Esophagus muscularis mucosa (tissue), 3 donors: ENCODE data around the gene DOCK2.

Source experiments
- POLR2A ChIP-seq: fragments of 450-650 bp; IDR thresholded peaks from one replicate; pipeline ENCODE4 v1.6.1; 2017; ENCODE audit warnings: antibody characterized with exemption, moderate library complexity, mild to moderate bottlenecking, low read depth
- POLR2AphosphoS5 ChIP-seq, 2 donors: sonication (generic); formaldehyde crosslinking; IDR thresholded peaks; one replicate each; pipeline ENCODE4 v1.6.1; 2017; ENCODE audit warnings: antibody characterized with exemption in 2 of 2
- TF ChIP-seq, protein P1 (sequence below), 3 experiments: fragments of 200-600 bp in 2 of 3; fragments of 450-650 bp in 1 of 3; sonication (generic) in 2 of 3; IDR thresholded peaks; one replicate each; pipeline ENCODE4 v1.5.1; 2017 to 2019; ENCODE audit warnings: antibody characterized with exemption in 3 of 3, mild to moderate bottlenecking in 2 of 3, moderate library complexity in 1 of 3

DNA sequence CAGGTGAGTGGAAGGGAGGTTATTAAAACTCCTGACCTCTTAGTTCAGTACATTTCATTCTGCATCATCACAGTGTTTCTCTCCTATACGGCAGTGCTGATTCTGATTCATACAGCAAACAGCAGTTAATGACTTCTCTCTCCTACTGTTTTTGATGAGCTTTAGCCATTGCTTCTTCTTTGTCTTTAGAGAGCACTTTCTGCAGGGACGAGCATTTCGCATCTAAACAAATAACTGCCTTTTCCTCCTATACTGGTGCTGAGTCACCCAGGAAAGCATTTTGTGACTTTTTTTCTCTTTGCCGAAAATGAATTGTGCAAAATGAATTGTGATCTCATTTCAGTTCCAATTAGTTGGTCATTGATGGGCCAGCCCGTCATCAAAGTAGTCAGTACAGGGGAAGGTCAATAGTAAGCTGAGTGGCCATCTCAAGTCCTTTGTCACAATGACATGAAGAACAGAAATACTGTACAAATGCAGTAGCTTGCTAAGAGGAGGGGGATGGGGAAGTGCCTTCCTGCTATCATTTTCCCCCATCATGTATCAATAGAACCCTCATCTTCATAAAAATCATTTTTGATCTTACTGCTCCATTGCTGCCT, 244.7 kb downstream of the DOCK2 start:
- TF ChIP-seq, protein P1, sequence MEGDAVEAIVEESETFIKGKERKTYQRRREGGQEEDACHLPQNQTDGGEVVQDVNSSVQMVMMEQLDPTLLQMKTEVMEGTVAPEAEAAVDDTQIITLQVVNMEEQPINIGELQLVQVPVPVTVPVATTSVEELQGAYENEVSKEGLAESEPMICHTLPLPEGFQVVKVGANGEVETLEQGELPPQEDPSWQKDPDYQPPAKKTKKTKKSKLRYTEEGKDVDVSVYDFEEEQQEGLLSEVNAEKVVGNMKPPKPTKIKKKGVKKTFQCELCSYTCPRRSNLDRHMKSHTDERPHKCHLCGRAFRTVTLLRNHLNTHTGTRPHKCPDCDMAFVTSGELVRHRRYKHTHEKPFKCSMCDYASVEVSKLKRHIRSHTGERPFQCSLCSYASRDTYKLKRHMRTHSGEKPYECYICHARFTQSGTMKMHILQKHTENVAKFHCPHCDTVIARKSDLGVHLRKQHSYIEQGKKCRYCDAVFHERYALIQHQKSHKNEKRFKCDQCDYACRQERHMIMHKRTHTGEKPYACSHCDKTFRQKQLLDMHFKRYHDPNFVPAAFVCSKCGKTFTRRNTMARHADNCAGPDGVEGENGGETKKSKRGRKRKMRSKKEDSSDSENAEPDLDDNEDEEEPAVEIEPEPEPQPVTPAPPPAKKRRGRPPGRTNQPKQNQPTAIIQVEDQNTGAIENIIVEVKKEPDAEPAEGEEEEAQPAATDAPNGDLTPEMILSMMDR (IDR thresholded peaks at IDR 0.05): no peak
- no peak for TF ChIP-seq POLR2AphosphoS5 (IDR thresholded peaks at IDR 0.05)
- TF ChIP-seq POLR2A: no peak
